K562 treated with DMSO at 1 percent for 12 hours (cell line): ENCODE data around the gene MYO5C. TPM values are rescaled to one million over a fixed set of nuclear protein-coding genes. Genes with fewer than 3 reads are reported as not detected.

Source experiments
- total RNA-seq: library from RNA; unstranded; fragments of 300-600 nt; gene quantifications from 2 replicates; pipeline ENCODE4 v1.2.3, GENCODE V29; 2022; ENCODE audit not compliant: insufficient read depth

MYO5C gene
- total RNA-seq = 0.07 TPM in 1 of 2 replicates, not detected in the other

GRCh38 chr15:52295421-52296001, at the start of gene MYO5C:
TSS of gene MYO5C (minus strand) at chr15:52295804. CDS start at chr15:52295636, 168 bp downstream.

GRCh38 chr15:52191207-52191606, 104.4 kb downstream of the MYO5C start, which contains the start of gene GNB5:
TSS of gene GNB5 (minus strand) at chr15:52191392. CDS start at chr15:52184676, 6,716 bp downstream.

Other genes with a start within 250 kb of the MYO5C start
- gene BCL2L10, start 183.0 kb downstream of the MYO5C start, total RNA-seq = not detected in 2 replicates
- gene GNB5, start 104.4 kb downstream of the MYO5C start, total RNA-seq = 2.2 and 3.6 TPM in 2 replicates
- 0.49 and 2.3 TPM in 2 replicates for gene MYO5A, start 233.1 kb upstream of the MYO5C start, total RNA-seq